HG03469 (cell line): Measurements from ENCODE around the gene GPC1.

Source experiments
- ATAC-seq: cut with Tn5 transposase; IDR thresholded peaks from one replicate; pipeline ENCODE4 v1.9.1; 2021; ENCODE audit warnings: mild to moderate bottlenecking, moderate library complexity, moderate number of reproducible peaks; ENCODE audit not compliant: unreplicated experiment

Gene GPC1

DNA sequence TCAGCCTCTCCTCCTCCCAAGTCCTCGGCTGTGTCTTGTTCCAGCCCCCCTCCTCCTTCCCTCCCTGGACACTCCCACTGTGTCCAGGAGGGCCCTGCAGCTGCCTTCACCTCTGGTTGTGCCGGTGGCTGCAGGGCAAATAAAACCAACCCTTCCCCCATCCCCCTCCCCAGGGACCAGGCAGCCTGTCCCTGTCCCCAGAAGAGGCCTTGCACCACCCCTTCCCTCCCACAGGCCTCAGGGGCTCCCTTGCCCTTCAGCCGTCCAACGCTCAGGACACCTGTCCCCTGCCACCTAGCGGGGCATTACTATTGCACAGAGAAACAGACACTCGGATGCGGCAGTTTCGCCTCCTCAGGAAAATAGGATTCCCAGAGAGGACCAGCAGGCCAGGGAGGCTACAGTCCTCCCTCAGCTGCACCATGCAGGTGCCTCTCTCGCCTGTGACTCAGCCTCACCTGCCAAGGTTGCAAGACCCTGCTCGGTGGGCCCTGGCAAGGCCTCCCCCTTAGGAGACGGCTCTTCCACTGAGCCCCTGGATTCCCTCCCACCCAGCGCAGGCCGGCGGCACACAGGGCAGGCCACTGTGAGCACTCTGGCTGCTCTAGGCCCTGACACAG, 5.5 kb upstream of the GPC1 start:
- ATAC-seq: no peak

DNA sequence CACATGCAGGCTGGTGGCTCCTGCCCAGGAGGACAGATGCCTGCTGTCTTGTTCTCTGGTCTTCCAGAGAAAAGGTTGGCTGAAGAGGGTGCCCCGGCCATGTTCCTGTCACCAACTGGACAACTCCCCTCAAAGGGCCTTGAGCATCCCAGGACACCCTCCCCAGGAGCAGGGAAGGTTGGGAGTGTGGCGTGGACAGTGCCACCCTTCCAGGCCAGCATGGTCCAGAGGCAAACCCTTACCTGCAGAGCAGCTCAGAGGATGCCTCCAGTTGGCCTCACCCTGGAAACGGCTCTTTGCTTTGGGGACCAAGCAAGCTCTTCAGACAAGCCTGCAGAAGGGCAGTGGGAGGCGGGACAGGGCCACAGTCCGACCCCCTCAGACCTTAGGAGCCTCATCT, 4.9 kb upstream of the GPC1 start:
- ATAC-seq: no peak

- no peak for ATAC-seq
These were observed 4.2 kb upstream of the GPC1 start for GRCh38 chr2:240431271-240431660.

GRCh38 chr2:240431661-240432424, 3.6 kb upstream of the GPC1 start:
- ATAC-seq: no peak

- ATAC-seq: no peak
These were observed 3.0 kb upstream of the GPC1 start for GRCh38 chr2:240432430-240432819.

DNA sequence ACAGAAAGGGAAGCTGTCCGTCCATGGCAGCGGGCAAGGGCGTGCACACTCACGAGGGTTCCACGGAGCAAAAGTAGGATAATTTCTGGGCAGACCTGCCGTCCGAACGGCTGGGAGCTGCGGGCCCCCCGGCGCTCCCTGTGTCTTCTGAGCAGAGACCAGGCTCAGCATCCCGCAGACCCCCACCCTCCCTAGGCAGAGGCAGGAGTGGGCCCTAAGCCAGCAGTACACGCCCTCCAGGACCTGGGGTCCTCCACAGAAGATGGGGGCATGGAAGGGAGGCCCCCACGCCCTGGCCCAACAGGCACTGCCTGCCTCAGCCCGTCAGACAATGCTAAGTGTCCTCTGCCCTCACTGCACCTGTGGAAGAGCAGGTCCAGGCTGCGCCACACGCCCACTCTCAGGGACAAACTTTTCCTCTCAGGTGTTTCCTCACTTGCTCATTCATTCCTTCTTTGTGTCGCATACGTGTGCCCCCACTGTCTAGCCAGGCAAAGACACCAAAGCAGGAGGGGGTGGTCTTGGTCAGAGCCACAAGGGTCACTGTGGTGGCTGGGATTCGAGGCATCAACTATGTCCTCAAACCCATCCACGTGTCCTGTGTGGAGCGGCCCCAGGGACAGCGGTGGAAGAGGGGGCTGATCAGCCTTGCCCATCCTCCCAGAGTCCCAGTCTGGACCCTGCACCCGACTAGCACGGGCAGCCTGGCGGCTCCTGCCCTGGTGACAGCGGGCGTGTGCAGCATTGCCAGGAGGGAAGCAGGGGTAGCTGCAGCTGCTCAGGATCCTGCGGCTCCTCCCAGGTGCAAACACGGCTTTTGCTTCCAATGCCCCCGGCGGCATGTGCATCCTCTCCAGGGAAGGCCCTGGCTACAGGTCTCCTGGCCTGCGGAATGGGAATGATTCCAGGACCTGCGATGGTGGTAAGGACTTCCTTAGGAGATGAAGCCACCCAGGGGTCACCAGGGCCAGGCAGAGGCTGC, 2.4 kb upstream of the GPC1 start:
- no peak for ATAC-seq

DNA sequence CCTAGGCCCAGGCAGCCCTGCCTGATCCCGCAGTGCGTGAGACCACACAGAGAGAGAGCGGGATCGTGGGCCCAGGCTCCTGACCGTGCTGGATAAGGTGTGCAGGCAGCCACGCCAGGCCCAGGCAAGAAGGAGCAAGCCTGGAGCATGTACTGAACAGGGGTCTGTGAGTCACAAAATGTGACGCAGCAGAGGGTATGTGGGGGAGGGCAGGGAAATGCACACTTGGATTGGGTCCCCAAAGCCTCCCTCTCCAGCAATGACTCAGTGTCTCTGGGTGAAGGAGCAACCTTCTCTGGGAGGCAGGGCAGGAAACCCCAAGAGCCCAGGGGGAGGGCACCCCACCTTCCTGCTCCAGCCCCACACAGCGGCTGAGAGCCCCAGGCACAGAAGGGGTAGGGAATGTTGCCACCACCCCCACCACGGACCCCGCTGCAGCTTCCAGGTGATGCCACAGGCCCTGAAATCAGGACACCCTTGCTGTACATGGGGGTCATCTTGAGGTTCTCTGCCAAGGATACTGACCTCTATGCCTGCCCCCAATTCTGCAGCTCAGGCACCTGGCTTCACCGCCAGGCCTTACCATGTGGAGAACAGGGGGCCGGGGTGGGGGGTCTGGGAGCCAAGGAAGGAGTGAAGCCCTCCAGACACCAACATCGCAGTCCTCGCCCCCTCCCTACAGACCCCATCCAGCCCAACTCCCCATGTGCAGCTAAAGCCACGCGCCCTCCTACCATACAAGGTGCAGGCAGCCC, 1.3 kb upstream of the GPC1 start:
- ATAC-seq: no peak

DNA sequence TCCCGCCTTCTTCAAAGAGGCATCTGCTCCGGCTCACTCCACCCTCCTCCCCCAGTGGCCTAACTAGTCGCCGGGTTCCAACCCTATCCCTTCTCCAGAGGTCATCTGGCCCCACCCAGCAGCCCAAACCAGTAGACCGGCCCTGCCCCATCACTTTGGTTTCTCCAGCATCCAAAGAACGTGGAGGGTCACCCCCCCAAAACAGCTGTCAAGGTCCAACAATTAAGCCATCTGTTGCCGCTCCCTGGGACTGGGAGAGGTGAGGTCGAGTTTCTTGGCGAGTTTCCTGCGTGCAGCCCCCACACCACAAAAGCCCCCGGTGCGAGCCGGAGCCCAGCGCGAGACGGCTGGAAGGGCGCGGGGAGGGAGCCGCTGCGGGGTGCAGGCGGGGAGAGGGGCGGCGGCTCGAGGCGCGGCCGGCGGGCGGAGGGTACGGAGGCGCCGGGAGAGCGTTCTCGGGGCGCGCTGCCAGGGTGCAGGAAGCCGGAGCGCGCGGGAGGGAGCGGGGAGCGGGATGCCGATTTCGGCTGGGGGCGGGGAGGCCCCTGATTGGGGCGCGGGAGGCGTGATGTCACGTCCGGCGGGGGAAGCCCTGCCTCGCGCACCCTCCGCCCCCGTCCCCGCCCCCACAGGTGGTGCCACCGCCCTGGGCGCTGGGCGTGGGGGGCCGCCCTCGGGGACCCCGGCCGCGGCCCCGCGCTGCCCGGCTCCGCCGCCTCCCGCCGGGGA, 571 bp upstream of the GPC1 start:
- no peak for ATAC-seq

DNA sequence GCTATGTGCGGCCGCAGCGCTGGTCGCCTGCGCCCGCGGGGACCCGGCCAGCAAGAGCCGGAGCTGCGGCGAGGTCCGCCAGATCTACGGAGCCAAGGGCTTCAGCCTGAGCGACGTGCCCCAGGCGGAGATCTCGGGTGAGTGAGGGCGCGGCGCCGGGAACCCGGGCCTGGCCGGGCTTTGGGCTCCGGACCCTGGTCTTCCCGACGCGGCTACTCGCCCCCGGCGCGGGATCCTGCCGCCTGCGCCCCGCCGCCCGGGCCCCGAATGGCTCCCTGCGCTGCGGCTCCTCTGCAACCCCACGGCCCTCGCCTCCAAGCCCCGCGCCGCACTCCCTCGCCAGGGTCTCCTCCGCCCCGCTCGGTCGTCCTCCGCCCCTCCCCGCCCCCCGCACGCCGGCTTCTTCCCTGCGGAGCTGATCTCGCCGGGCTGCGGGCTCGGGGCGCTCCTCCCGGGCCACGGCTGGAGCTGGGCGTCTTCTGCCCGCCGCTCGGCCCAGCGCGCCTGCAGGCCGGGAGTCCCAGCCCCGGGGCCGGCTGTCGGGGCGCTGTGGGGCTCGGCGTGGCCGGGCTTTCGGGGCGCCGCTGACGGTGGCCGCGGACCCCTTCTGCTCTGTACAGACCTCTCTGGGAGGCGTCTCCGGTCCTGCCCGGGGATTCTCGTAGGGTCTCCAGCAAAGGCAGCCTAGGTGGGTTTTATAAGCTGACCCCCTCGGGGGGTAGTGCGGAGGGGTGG, 652 bp downstream of the GPC1 start:
- no peak for ATAC-seq

GRCh38 chr2:240436683-240437550, 1.5 kb downstream of the GPC1 start:
- ATAC-seq: no peak

- no peak for ATAC-seq
These were observed 2.0 kb downstream of the GPC1 start for GRCh38 chr2:240437551-240437860.

GRCh38 chr2:240437861-240438809, 2.7 kb downstream of the GPC1 start:
- ATAC-seq: no peak

- no peak for ATAC-seq
These were observed 3.6 kb downstream of the GPC1 start for GRCh38 chr2:240438810-240439697.

DNA sequence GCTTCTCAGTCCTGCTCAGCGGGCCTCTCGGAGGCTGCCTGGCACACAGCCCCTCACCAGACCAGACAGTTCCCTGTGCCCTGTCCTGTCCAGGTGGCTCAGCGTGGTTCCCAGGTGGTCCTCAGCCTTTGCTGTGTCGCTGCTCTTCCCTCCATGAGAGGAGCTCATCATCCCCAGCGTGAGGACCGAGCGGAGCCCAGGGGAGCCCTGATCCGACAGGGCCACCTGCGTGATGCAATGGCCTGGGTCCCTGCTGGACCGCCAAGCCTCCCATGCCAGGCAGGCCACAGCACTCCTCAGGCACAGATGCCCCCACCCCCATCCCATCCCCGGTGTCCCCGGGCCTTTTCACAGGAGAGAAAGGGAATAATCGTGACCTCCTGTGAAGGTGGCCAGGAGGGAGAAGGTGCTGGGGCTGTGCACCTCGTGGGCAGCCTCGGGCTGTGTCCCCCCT, 4.3 kb downstream of the GPC1 start:
- ATAC-seq: no peak

DNA sequence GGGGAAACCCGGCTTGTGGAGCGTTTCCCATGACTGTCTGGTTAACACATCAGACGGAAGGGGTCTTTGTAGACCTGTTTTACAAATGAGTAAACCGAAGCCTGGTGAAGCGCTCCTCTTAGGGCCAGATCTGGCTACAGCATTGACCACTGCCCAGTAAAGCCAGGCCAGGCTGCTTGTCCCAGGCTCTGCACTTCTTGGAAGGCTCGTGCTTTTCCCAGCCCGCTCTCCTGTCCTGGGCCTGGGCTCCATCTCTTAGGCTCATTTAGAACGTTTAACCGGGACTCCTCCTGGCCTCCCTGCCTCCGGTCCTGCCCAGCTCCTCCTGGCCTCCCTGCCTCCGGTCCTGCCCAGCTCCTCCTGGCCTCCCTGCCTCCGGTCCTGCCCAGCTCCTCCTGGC, 4.8 kb downstream of the GPC1 start:
- no peak for ATAC-seq

- no peak for ATAC-seq
These were observed 5.3 kb downstream of the GPC1 start for GRCh38 chr2:240440704-240441320.
